A549 (cell line): ENCODE results near the gene PRKRA. TPM values are rescaled to one million over a fixed set of nuclear protein-coding genes. Genes with fewer than 3 reads are reported as not detected.

Source experiments
- ATAC-seq, 2 experiments: fragments of 200-7000 bp in 1 of 2; fragments of >200 bp in 1 of 2; cut with Nextera tagmentation in 1 of 2; cut with Tn5 transposase in 1 of 2; 3 replicates each; pipeline versions ENCODE4 v1.8.0 to v1.9.1; 2018 to 2020; ENCODE audit warnings: mild to moderate bottlenecking in 1 of 2, moderate library complexity in 1 of 2
- CTCF ChIA-PET: fragments of 300-600 bp; sonication (Branson Sonifier 250); formaldehyde crosslinking; extraction: SDS; loops from one replicate; lab custom pipeline; 2021; ENCODE audit warnings: antibody characterized with exemption, inconsistent platforms; lab: Yijun Ruan, JAX
- POLR2A ChIA-PET: fragments of 350-600 bp; formaldehyde crosslinking; extraction: SDS; loops from one replicate; lab custom pipeline; 2021; ENCODE audit warnings: antibody characterized with exemption, inconsistent platforms; lab: Yijun Ruan, JAX
- DNase-seq, 2 experiments: peaks; one replicate each; pipeline versions ENCODE4 v3.0.0 to v3.0.0-alpha.2; 2011 to 2016; ENCODE audit warnings: low read depth in 1 of 2, low spot score in 1 of 2
- FAIRE-seq: peaks from 2 replicates; lab custom pipeline; 2011; peaks lifted over from hg19 to GRCh38; lab: Jason Lieb, UNC
- H3K27ac ChIP-seq, 2 experiments: fragments of >200 bp; sonication (Bioruptor Twin); formaldehyde crosslinking; 3 replicates each; pipeline ENCODE4 v1.5.1; 2016 to 2017
- H3K4me1 ChIP-seq: fragments of >200 bp; sonication (Bioruptor Twin); formaldehyde crosslinking; 3 replicates; pipeline ENCODE4 v1.6.1; 2016
- H3K4me2 ChIP-seq: fragments of >200 bp; sonication (Bioruptor Twin); formaldehyde crosslinking; 3 replicates; pipeline ENCODE4 v1.6.1; 2016
- H3K4me3 ChIP-seq: fragments of >200 bp; sonication (Bioruptor Twin); formaldehyde crosslinking; 3 replicates; pipeline ENCODE4 v1.5.1; 2016
- H3K9me3 ChIP-seq: fragments of >200 bp; sonication (Bioruptor Twin); formaldehyde crosslinking; 3 replicates; pipeline ENCODE4 v1.6.1; 2016
- CBX2 ChIP-seq: fragments of 200-600 bp; sonication (generic); IDR thresholded peaks from 2 replicates; pipeline ENCODE4 v1.6.1; 2016; ENCODE audit warnings: low read depth, mild to moderate bottlenecking, borderline replicate concordance
- FOSB ChIP-seq: fragments of 250-450 bp; sonication (Bioruptor Pico); IDR thresholded peaks from 2 replicates; pipeline ENCODE4 v1.5.0; 2020; ENCODE audit warnings: mild to moderate bottlenecking, moderate library complexity
- FOSL2 ChIP-seq, 2 experiments: fragments of 450-650 bp in 1 of 2; fragments of >200 bp in 1 of 2; sonication (Bioruptor Twin) in 1 of 2; formaldehyde crosslinking; IDR thresholded peaks; 2 replicates each; pipeline versions ENCODE4 v1.5.0 to v1.6.1; 2016 to 2020; ENCODE audit warnings: mild to moderate bottlenecking in 1 of 2, moderate library complexity in 1 of 2
- FOXS1 ChIP-seq: fragments of 250-450 bp; sonication (Bioruptor Pico); IDR thresholded peaks from 2 replicates; pipeline ENCODE4 v1.5.0; 2020; ENCODE audit warnings: mild to moderate bottlenecking, moderate library complexity
- MYC ChIP-seq: IDR thresholded peaks from 2 replicates; pipeline ENCODE4 v1.6.1; 2012; ENCODE audit warnings: mild to moderate bottlenecking, inconsistent platforms, low read length, improper control_type of control experiment, borderline replicate concordance
- NPAS2 ChIP-seq: fragments of 250-450 bp; sonication (Bioruptor Pico); IDR thresholded peaks from 2 replicates; pipeline ENCODE4 v1.8.0; 2022; ENCODE audit warnings: mild to moderate bottlenecking, moderate library complexity, borderline replicate concordance
- PHF8 ChIP-seq: fragments of 200-600 bp; sonication (generic); IDR thresholded peaks from 2 replicates; pipeline ENCODE4 v1.6.1; 2016; ENCODE audit warnings: low read depth, mild to moderate bottlenecking, antibody characterized with exemption, moderate library complexity, borderline replicate concordance
- POLR2AphosphoS2 ChIP-seq: conservative IDR thresholded peaks from 2 replicates; pipeline ENCODE4 v1.6.1; 2012; ENCODE audit warnings: low read length, improper control_type of control experiment, inconsistent platforms
- RCOR1 ChIP-seq: fragments of 150-350 bp; IDR thresholded peaks from 2 replicates; pipeline ENCODE4 v1.6.1; 2014; ENCODE audit warnings: antibody characterized with exemption, low read length, low read depth
- RFX5 ChIP-seq: fragments of 450-650 bp; IDR thresholded peaks from 2 replicates; pipeline ENCODE4 v1.7.1; 2014; ENCODE audit warnings: antibody characterized with exemption, mild to moderate bottlenecking, moderate library complexity
- SMC3 ChIP-seq: fragments of >200 bp; sonication (Bioruptor Twin); formaldehyde crosslinking; IDR thresholded peaks from 3 replicates; pipeline ENCODE4 v1.6.1; 2018; ENCODE audit warnings: inconsistent platforms
- SREBF2 ChIP-seq: fragments of 450-650 bp; IDR thresholded peaks from 2 replicates; pipeline ENCODE4 v1.6.1; 2014; ENCODE audit warnings: mild to moderate bottlenecking, moderate library complexity
- TFCP2L1 ChIP-seq: fragments of 250-450 bp; sonication (Bioruptor Pico); IDR thresholded peaks from 2 replicates; pipeline ENCODE4 v1.5.0; 2021; ENCODE audit warnings: mild to moderate bottlenecking
- ZFP36 ChIP-seq: fragments of 450-650 bp; IDR thresholded peaks from 2 replicates; pipeline ENCODE4 v1.6.1; 2014; ENCODE audit warnings: borderline replicate concordance; ENCODE audit not compliant: partially characterized antibody
- WGBS: methylation state at CpG from one replicate; pipeline ENCODE4 v1.1.6; 2017; ENCODE audit errors: missing lambda C conversion rate; 5-methylcytosine and 5-hydroxymethylcytosine counted together
- polyA plus RNA-seq, 4 experiments: library from polyadenylated mRNA; depleted of rRNA in 3 of 4; stranded (reverse); fragments of >200 nt; fragmentation: RNase III in 1 of 4; extraction: RNeasy Plus Mini Kit Qiagen cat#74134 plus additional on column Dnase treatment in 1 of 4; gene quantifications; 2 replicates in 3 of 4; 3 replicates in 1 of 4; pipeline ENCODE4 v1.2.3, GENCODE V29; 2011 to 2017
- TF ChIP-seq, protein P1 (sequence below): fragments of 450-650 bp; IDR thresholded peaks from 2 replicates; pipeline ENCODE4 v1.6.1; 2014; ENCODE audit warnings: antibody characterized with exemption
- TF ChIP-seq, protein P2 (sequence below): fragments of 250-450 bp; sonication (Bioruptor Pico); IDR thresholded peaks from 2 replicates; pipeline ENCODE4 v1.5.0; 2021; ENCODE audit warnings: mild to moderate bottlenecking, moderate library complexity, borderline replicate concordance
- TF ChIP-seq, protein P3 (sequence below): fragments of 200-600 bp; sonication (generic); IDR thresholded peaks from 2 replicates; pipeline ENCODE4 v1.6.1; 2016; ENCODE audit warnings: antibody characterized with exemption, mild to moderate bottlenecking, moderate library complexity

Gene PRKRA
- polyA plus RNA-seq, 2 of the 4 experiments (the other 2 are of a cell fraction): 44.1 to 63.4 TPM

DNA sequence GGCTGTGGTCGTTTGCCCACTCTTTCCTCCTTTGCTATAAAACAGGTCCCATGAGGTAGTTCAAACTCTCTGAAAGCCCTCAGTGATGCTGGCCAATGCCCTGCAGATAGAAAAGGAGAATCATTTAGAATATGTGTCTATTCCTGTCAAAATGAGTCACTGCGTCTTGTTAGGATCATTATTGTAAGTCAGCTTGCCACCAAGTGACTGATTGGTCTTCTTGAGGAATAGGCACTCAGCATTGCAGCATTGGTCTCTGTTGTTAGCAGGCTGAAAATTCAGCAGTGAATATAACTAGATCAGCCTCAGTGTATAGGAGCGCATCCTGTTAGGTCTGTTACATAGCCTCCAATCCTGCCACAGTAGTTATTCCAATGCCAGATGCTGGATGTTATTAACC lies 28.9 kb downstream of the PRKRA start:
- ATAC-seq: no peak
- TF ChIP-seq SMC3: no peak
- no peak for TF ChIP-seq CBX2
- TF ChIP-seq PHF8: no peak
- no peak for TF ChIP-seq MYC
- TF ChIP-seq, protein P1, sequence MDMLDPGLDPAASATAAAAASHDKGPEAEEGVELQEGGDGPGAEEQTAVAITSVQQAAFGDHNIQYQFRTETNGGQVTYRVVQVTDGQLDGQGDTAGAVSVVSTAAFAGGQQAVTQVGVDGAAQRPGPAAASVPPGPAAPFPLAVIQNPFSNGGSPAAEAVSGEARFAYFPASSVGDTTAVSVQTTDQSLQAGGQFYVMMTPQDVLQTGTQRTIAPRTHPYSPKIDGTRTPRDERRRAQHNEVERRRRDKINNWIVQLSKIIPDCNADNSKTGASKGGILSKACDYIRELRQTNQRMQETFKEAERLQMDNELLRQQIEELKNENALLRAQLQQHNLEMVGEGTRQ: no peak
- TF ChIP-seq, protein P2, sequence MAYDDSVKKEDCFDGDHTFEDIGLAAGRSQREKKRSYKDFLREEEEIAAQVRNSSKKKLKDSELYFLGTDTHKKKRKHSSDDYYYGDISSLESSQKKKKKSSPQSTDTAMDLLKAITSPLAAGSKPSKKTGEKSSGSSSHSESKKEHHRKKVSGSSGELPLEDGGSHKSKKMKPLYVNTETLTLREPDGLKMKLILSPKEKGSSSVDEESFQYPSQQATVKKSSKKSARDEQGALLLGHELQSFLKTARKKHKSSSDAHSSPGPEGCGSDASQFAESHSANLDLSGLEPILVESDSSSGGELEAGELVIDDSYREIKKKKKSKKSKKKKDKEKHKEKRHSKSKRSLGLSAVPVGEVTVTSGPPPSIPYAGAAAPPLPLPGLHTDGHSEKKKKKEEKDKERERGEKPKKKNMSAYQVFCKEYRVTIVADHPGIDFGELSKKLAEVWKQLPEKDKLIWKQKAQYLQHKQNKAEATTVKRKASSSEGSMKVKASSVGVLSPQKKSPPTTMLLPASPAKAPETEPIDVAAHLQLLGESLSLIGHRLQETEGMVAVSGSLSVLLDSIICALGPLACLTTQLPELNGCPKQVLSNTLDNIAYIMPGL (CRISPR knock-in tag): no peak
- no peak for TF ChIP-seq ZFP36
- no peak for TF ChIP-seq FOSB
- H3K4me3 ChIP-seq: no peak overlapping the region
- DNase-seq: no peak
- POLR2A ChIA-PET: no interaction called here
- no peak for FAIRE-seq
- H3K9me3 ChIP-seq: no peaks in the 10 kb centered on the region
- H3K4me1 ChIP-seq: peaks cover 8% of the 10 kb centered on the region
- no peak overlapping the region for H3K27ac ChIP-seq
- H3K4me2 ChIP-seq: no peak overlapping the region
- WGBS: 71% methylated on average over 3 of the region's 3 CpGs
- CTCF ChIA-PET: interaction anchor here (2.2 to 3.7 kb wide), 2 partner anchors 8 to 290 kb away, joined by 11 to 21 read pairs; no protein-coding TSS in a partner anchor

DNA sequence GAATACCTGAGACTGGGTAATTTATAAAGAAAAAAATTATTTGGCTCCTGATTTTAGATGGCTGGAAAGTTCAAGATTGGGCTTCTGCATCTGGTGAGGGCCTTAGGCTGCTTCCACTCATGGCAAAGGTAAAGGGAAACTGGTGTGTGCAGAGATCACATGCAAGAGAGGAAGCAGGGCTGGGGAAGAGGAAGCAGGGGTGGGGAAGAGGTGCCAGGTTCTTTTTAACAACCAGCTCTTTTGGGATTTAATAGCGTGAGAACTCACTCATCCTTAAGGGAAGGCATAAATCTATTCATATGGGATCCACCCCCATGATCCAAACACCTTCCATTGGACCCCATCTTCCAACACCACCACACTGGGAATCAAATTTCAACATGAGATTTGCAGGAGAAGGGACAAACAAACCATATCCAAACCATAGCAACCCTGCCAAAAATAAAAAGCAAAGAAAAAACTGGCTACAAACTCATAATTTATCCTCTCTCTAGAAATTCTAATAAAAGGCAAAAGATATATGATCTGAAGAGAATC lies 30.4 kb downstream of the PRKRA start:
- ATAC-seq: no peak
- ChIA-PET POLR2A (no interaction called here), CTCF (interaction anchor here (2.6 to 5.1 kb wide), 3 partner anchors 8 to 309 kb away, joined by 11 to 43 read pairs (median 16); partner anchors contain the start of gene RBM45)
- 68% methylated on average over 1 of the region's 1 CpG for WGBS
- no peak overlapping the region for H3K4me3 ChIP-seq
- no peak for DNase-seq
- no peak for FAIRE-seq
- H3K4me2 ChIP-seq: no peak overlapping the region
- no peak overlapping the region for H3K27ac ChIP-seq
- peaks cover 8% of the 10 kb centered on the region for H3K4me1 ChIP-seq
- no peaks in the 10 kb centered on the region for H3K9me3 ChIP-seq
- TF ChIP-seq FOSL2 (IDR thresholded peaks at IDR 0.05) (no peak), FOSL2 (CRISPR knock-in tag; IDR thresholded peaks at IDR 0.05) (no peak), ZFP36 (no peak), RFX5 (no peak), FOXS1 (CRISPR knock-in tag) (no peak), TFCP2L1 (CRISPR knock-in tag) (no peak), SREBF2 (no peak), NPAS2 (no peak), RCOR1 (no peak), FOSB (no peak), POLR2AphosphoS2 (no peak)
- TF ChIP-seq, protein P3, sequence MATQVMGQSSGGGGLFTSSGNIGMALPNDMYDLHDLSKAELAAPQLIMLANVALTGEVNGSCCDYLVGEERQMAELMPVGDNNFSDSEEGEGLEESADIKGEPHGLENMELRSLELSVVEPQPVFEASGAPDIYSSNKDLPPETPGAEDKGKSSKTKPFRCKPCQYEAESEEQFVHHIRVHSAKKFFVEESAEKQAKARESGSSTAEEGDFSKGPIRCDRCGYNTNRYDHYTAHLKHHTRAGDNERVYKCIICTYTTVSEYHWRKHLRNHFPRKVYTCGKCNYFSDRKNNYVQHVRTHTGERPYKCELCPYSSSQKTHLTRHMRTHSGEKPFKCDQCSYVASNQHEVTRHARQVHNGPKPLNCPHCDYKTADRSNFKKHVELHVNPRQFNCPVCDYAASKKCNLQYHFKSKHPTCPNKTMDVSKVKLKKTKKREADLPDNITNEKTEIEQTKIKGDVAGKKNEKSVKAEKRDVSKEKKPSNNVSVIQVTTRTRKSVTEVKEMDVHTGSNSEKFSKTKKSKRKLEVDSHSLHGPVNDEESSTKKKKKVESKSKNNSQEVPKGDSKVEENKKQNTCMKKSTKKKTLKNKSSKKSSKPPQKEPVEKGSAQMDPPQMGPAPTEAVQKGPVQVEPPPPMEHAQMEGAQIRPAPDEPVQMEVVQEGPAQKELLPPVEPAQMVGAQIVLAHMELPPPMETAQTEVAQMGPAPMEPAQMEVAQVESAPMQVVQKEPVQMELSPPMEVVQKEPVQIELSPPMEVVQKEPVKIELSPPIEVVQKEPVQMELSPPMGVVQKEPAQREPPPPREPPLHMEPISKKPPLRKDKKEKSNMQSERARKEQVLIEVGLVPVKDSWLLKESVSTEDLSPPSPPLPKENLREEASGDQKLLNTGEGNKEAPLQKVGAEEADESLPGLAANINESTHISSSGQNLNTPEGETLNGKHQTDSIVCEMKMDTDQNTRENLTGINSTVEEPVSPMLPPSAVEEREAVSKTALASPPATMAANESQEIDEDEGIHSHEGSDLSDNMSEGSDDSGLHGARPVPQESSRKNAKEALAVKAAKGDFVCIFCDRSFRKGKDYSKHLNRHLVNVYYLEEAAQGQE: no peak
